HG03354 (cell line): ENCODE data around the gene AJAP1.

Source experiments
- ATAC-seq: cut with Tn5 transposase; IDR thresholded peaks from one replicate; pipeline ENCODE4 v1.9.1; 2021; ENCODE audit warnings: mild to moderate bottlenecking; ENCODE audit not compliant: unreplicated experiment, poor library complexity, severe bottlenecking

Gene AJAP1

DNA sequence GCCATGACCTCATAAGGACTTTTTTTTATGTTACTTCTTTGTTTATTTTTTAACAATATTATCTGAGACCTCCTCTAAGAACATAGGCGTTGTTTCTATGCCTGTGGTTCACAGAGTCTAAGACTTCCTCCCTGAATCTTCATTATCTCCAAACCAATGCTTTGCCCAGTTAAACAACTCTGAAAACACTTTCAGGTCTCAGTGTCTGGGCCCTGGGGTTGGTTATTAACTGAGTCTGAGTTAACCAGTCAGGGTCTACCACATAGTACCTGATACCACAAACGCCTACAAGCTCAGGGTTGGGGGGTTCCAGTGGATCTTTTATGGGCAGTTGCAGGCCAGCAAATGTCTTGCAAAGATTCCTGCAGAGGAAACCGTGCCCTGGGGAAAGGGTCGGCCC lies 138.2 kb downstream of the AJAP1 start:
- peak; percentile 66 for ATAC-seq

DNA sequence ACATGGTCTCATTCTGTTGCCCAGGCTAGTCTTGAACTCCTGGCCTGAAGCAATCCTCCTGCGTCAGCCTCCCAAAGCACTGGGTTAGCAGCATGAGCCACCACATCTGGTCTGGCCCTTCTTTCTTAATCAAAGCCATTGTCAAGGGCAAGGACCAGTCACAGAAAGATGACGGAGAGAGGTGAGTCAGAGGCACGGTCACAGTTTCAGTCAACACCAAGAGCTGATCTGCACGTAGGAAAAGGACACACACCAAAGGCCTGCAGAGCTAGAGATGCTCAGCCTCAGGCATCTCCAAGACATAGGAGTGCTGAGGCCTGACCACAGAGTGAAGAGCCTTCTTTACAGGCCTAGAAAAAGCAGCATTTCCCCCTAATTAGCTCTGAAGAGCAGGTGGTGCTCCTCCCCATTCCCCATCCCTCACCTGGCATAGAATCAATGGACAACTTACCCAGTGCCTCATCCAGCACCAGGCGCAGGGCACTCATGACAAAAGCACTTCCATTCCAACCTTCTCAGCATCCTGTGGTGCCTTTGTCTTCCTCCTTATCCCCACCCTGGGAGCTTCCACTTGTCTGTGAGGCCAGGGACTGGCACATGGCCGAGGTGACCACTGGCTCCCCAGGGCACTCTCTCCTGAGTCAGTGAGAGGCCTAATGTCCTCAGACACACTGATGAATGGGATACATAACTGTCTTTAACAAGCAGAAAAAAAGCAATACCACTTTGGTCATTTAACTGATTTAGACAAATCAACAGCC lies 139.8 kb downstream of the AJAP1 start:
- no peak for ATAC-seq

DNA sequence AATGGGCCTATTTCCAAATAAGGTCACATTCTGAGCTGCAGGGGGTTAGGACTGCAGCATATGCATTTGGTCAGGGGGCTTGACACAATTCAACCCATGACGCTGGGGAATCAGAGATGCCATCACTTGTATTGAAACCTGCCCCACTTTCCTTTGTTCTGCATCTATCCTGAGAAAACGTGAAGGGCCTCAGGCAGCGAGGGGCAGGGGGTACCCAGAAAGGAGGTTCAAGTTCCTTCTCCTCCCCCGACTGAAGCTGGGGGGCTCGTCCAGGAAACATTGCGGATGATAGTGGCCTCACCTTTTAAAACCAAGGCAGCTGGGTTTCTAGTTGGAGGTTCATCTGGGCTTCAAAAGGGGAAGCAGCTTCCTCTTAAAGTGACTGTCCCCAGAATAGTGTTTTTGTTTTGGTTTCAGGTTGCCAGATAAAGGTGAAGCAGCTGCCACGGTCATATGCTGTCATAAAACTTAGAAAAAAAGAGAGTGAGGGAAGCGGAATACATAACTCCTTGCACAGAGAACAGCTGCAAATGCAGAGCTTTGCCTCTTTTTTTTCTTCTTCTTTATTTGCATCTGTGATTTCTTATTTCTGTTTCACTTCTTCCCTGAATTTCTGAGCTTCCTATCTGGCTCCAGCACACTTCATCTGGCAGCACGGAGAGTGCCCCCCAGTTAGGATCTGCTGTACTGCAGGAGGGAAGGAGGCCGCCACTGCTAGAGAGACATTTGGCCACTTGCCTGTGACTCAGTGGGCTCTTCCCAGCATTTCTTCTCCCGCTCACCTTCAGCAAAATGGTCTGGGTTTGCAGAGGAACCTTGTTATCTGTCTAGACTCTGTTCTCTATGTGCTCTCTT lies 142.0 kb downstream of the AJAP1 start:
- peak; percentile 78 for ATAC-seq

DNA sequence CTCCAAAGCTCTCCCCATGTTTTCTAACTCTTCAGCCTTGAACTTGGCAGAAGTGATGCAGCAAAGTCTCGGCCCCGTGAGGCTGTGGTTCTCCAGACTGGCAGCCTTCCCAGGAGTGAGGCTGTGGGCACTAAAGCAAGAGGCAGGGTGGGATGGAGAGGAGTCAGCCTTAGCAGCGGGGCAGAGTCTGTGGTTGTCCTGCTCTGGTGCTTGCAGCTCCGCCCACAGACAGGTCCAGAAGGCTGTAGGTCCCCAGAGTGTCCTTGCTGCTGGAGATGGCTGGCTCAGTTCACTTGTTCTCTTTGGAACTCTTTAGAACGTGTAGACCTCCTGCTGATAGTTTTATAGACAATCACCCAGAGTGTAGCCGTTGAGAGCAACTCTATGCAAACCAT lies 142.6 kb downstream of the AJAP1 start:
- no peak for ATAC-seq

DNA sequence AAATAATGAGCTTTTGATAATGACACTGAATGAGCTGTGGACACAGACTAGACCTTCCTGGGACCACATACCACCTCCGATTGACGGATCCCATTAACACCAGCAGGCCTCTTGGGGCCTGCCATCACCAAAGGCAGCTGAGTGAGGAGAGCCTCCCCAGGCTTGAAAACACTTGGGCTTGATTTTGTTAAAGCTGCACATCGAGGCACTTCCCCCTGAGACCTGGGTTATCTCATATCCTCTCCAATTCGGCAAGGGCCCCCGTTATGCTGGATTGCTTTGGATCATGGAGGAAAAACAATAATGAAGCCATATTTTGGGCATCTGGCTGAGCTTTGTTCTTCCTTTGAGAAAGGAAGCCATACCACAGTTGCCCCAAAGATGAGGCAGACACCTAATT lies 143.0 kb downstream of the AJAP1 start:
- ATAC-seq: no peak

DNA sequence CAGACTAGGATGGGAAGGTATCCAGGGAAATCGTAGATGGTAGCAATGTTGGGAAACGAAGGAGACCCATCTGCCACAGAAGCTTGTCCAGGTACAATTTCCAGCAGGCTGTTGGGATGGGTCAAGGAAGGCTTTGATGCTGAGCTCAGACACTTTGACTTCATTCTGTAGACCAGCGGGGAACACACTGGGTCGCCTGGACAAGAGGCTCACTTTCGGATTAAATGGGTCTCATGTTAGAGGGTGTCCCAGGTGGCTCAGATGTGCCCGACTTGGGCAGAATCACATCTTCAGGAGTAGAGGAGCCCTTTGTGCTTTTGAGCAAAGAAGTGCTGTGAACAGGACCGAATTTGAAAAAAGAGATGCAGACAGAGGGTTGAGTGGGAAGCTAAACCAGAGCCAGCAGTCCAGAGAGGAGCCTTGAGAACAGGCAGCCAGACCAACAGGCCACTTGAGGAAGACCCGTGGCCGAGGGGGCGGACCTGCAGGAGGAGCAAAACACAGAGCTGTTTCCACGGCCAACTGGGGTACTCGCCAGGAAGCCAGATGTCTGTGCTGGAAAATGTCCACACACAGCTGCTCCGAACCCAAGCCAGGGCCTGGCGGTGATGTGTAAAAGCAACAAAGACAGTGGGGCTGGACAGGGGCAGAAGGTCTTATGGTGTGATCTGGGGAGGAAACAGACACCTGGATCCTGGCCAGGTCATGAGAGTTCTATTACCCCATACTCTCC lies 146.9 kb downstream of the AJAP1 start:
- ATAC-seq: no peak

DNA sequence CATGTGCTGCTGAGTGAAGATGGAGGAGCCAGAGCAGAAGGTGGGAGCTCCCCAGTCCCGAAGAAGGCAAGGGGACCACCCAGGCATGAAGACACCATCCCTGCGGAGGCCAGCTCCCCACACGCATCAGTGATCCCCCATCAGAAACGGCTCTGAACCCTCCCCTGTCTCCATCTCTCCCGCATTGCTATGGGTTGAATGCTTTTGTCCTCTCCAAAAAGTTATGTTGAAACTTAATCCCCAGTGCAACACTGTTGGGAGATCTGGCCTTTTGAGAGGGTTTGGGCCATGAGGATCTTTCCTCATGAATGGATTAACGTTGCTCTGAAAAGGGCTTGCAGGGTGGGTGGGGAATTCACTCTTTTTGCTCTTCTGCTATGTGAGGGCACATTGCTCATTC lies 147.6 kb downstream of the AJAP1 start:
- no peak for ATAC-seq

DNA sequence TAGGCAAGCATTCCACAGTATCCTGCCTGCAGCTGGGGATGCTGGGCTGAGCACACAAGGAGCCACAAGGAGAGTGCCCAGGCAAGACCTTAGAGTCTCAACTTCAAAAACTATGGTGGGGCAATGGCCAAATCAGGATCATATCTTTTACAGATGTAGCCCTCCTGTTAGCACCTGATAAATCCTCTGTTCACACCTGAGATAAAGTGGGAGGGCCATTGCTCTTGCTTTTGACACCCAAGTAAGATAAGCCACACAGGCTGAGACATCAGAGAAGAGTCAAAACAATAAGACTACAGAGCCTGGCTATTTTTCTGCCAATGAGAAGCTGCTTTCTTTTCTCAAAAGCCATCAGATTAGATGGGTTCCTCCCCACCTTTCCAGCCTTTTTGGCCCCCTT lies 148.9 kb downstream of the AJAP1 start:
- ATAC-seq: no peak

DNA sequence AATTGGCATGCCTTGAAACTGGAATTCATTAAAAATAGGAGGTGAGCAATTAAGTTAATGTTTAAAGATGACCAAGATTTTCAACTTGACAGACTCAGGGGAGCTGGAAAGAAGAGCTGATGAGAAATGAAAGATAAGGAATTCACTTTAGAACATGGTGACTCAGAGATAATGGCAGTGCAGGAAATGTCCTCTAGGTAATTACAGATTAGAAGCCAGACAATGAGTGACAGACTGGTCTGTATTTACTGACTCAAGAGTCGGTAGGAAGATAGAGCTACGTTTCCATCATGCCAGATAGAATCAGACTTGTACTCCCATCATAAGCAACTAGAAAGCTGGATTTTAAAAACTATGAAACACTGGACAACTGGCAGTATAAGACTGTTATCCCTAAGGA lies 151.6 kb downstream of the AJAP1 start:
- ATAC-seq: no peak

DNA sequence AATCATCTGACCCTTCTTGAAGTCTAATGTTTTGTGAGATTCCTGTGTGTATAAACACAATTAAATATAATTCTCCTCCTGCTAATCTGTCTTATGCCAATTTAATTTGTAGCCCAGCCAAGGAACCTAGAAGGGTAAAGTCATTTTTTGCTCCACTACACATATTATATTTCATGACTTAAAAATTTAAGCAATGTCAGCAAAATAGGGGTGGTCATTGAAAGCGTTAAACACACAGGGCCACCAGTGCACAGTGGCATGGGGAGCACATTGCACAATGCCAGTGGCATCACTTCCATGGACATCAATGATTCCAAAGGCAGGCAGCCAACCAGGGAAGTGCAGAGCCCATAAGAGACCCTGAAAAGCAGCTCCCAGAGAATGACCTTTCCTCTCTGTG lies 166.1 kb downstream of the AJAP1 start:
- no peak for ATAC-seq

DNA sequence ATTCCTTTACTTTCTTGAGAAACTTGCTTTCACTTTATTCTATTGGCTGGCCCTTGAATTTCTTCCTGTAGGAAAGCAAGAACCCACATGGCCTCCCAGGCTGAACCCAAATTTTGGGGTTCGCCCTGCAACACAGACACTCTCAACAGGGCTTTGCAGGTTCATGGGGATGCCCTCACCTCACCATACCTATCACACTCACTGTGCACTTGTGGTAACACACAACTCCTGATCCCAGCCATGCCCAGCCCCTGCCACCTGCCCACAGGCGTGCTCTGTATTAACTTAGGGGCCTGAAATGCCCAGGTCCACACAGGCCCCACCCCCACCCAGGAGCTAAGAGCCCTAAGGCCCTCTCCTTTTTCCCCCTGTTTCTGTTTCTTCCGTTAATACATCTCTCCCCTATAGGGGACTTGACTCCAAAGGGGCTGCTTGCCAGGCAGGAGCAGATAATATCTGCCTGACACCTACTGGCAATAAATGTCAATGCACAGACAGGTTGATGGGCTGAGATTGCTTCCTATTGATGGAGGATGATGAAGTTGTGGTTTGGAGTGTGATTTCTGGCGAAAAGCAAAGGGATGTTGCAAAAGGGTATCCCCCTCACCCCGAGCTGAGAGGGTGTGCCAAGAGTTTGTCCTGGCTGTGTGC lies 171.5 kb downstream of the AJAP1 start:
- no peak for ATAC-seq

DNA sequence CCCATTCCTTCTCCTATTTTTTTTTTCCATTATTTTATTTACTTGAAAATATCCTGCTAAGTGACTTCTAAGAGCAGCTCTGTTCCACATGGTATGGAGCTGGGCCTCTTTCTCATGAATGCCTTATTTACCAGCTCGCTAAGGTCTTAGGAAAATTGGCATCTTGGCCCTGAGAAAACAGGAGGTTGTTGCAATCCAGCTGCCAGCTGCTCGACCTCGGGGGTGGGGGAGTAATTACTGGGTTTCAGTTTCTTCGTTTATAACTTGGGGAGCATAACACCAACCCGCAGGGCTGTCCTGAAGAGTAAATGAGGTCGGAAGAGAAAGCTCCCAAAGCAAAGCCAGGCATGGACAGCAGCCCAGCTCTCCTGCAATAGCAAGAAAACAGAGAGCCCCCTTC lies 176.3 kb downstream of the AJAP1 start:
- no peak for ATAC-seq

DNA sequence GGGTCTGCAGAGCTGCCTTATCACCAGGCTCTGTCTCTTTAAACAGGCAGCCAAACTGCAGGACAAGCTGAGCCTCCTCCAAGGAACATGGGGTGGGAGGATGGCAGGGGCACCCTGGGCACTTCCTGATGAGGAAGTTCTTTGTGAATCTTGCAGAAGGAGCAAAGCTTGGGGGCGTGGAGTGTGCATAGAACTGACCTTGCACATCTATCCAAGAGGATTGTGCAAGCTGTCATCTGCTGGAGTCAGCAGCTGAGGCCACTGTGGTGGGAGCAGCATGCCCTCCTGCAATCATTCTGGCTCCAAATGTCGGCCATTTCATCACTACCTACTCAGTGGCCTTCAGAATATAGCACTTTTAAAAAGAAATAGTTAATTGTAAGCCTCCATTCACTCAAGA lies 182.2 kb downstream of the AJAP1 start:
- no peak for ATAC-seq

DNA sequence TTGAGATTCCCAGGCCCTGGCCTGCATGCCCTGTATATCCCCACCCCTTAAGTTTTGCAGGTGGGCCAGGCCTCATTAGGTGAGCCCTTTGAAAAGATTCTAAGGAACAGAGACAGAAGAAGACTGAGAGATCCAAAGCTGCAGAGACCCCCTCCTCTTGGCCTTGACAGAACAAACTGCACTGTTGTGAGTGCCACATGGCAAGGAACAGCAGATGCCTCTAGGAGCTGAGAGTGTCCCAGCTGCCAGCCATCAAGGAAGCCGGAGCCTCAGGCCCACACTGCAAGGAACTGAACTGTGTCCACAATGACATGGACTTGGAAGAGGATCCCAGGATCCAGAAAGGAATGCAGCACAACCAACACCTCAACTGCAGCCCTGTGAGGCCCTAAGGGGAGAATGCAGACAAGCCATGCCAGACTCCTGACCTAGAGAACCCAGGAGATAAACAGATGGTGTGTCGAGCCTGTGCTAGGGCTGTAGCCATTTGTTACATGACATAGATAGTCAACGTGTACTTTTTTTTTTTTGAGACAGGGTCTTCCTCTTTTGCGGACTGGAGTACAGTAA lies 182.7 kb downstream of the AJAP1 start:
- ATAC-seq: no peak

DNA sequence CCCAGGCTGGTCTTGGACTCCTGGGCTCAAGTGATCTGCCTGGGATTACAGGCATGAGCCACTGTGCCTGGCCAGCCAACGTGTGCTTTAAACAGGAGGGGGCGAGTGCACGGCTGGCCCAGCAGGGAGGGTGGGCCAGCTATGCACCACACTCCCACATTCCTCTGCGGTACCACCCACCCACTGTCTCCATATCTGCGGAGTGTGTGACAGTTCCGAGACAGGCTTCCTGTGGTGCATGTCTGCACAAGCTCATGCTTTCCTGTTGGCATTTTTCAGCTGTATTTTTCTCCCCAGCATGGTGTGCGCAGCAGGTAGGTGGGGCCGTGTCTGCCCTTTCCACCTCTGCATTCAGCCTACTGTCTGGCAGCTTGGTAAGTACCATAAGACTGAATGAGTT lies 183.3 kb downstream of the AJAP1 start:
- no peak for ATAC-seq

DNA sequence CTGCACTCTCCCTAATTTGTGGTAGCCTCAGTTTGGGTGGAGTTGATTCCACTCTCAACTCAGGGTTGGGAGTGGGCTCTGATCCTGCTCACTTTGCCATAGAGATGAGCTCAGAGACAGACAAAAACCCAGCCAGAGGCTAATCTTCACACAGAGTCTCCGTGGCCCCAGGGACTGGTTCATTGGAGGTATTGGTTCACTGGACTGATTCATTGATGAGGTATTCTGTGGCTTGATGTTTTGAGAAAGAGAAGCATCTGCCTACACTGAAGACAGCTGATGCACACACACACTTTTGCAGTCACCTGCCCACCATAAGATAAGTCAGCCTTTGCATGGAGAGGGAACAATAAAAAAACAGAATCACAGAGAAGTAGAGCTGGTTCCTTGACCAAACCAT lies 183.8 kb downstream of the AJAP1 start:
- ATAC-seq: no peak
